ENCODE data around the gene MYBPC2. TPM values are rescaled to one million over a fixed set of nuclear protein-coding genes. Genes with fewer than 3 reads are reported as not detected.

Gene MYBPC2
- total and polyA plus RNA-seq, 4 donors: 0.62 to 3.5 (median 1.4) TPM

GRCh38 chr19:50409347-50409746, 23.3 kb upstream of the MYBPC2 start:
- no peak for DNase-seq (ENCODE audit: low read depth in 4 of 6, low spot score in 6 of 6)
- H3K27ac ChIP-seq (ENCODE audit: low read depth, low read length): no peak overlapping the region
- H3K27me3 ChIP-seq (ENCODE audit: control insufficient read depth, insufficient read depth, low read length): no peaks in the 10 kb centered on the region
- 96% methylated on average over 17 of the region's 17 CpGs for WGBS (ENCODE audit: insufficient coverage)
- H3K4me1 ChIP-seq (ENCODE audit: control insufficient read depth, insufficient read depth, low read length): peaks cover under 1% of the 10 kb centered on the region
- no peak overlapping the region for H3K4me3 ChIP-seq (ENCODE audit: low read depth, low read length)
- no peaks in the 10 kb centered on the region for H3K9me3 ChIP-seq (ENCODE audit: control insufficient read depth, insufficient read depth, low read length)
- H3K36me3 ChIP-seq (ENCODE audit: control insufficient read depth, insufficient read depth, low read length): peaks cover 64% of the 10 kb centered on the region

DNA sequence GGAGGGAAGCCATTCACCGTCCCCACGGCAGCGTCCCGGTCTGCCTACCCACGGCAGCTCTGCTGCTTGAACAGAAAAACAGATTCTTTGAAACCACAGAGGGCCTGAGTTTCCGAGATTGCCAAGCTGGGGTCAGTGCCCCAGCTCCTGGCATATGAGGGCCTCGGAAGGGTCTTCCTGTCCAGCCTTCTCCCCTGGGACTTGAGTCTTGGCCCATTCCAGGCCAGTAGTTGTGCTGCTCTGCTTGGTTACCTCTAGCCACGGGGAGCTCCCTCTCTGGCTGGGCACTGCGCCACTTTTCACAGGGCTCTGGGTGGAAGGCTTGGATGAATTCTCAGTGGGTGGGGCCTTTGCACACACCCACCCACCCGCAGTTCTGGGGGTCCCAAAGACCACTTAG, 22.6 kb upstream of the MYBPC2 start:
- DNase-seq (ENCODE audit: low read depth in 4 of 6, low spot score in 6 of 6): no peak
- H3K4me3 ChIP-seq (ENCODE audit: low read depth, low read length): no peak overlapping the region
- WGBS (ENCODE audit: insufficient coverage): 87% methylated on average over 8 of the region's 10 CpGs
- no peaks in the 10 kb centered on the region for H3K27me3 ChIP-seq (ENCODE audit: control insufficient read depth, insufficient read depth, low read length)
- H3K4me1 ChIP-seq (ENCODE audit: control insufficient read depth, insufficient read depth, low read length): peaks cover 8% of the 10 kb centered on the region
- H3K9me3 ChIP-seq (ENCODE audit: control insufficient read depth, insufficient read depth, low read length): no peaks in the 10 kb centered on the region
- H3K27ac ChIP-seq (ENCODE audit: low read depth, low read length): no peak overlapping the region
- peaks cover 69% of the 10 kb centered on the region for H3K36me3 ChIP-seq (ENCODE audit: control insufficient read depth, insufficient read depth, low read length)

GRCh38 chr19:50412419-50412818, 20.3 kb upstream of the MYBPC2 start:
- H3K27ac ChIP-seq (ENCODE audit: low read depth, low read length): no peak overlapping the region
- H3K4me3 ChIP-seq (ENCODE audit: low read depth, low read length): no peak overlapping the region
- peaks cover 72% of the 10 kb centered on the region for H3K36me3 ChIP-seq (ENCODE audit: control insufficient read depth, insufficient read depth, low read length)
- H3K9me3 ChIP-seq (ENCODE audit: control insufficient read depth, insufficient read depth, low read length): no peaks in the 10 kb centered on the region
- H3K27me3 ChIP-seq (ENCODE audit: control insufficient read depth, insufficient read depth, low read length): peaks cover 5% of the 10 kb centered on the region
- no peak for DNase-seq (ENCODE audit: low read depth in 4 of 6, low spot score in 6 of 6)
- WGBS (ENCODE audit: insufficient coverage): no CpG with 5 or more reads among the region's 2 CpGs
- peaks cover 8% of the 10 kb centered on the region for H3K4me1 ChIP-seq (ENCODE audit: control insufficient read depth, insufficient read depth, low read length)

GRCh38 chr19:50413096-50413495, 19.6 kb upstream of the MYBPC2 start:
- Histone ChIP-seq H3K4me3 (ENCODE audit: low read depth, low read length) (no peak overlapping the region), H3K36me3 (ENCODE audit: control insufficient read depth, insufficient read depth, low read length) (peaks cover 71% of the 10 kb centered on the region), H3K27ac (ENCODE audit: low read depth, low read length) (no peak overlapping the region), H3K27me3 (ENCODE audit: control insufficient read depth, insufficient read depth, low read length) (peaks cover 10% of the 10 kb centered on the region), H3K9me3 (ENCODE audit: control insufficient read depth, insufficient read depth, low read length) (no peaks in the 10 kb centered on the region), H3K4me1 (ENCODE audit: control insufficient read depth, insufficient read depth, low read length) (peaks cover 8% of the 10 kb centered on the region)
- no peak for DNase-seq (ENCODE audit: low read depth in 4 of 6, low spot score in 6 of 6)
- WGBS (ENCODE audit: insufficient coverage): 93% methylated on average over 9 of the region's 13 CpGs

DNA sequence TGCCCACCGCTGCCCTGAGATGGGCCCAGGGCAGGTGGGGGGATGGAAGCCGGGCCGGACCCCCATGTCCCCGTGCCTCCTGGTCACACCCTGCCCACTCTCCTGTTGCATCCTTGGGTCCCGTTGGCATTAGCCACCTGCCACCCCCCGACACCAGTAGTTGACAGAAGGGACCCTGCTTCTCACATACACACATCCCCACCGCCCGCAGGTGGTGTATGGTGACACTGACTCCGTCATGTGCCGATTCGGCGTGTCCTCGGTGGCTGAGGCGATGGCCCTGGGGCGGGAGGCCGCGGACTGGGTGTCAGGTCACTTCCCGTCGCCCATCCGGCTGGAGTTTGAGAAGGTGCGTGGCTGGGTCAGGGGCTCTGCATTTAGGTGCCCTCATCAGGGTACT, 19.2 kb upstream of the MYBPC2 start:
- WGBS (ENCODE audit: insufficient coverage): 94% methylated on average over 18 of the region's 21 CpGs
- Histone ChIP-seq H3K36me3 (ENCODE audit: control insufficient read depth, insufficient read depth, low read length) (peaks cover 68% of the 10 kb centered on the region), H3K27me3 (ENCODE audit: control insufficient read depth, insufficient read depth, low read length) (peaks cover 14% of the 10 kb centered on the region)

DNA sequence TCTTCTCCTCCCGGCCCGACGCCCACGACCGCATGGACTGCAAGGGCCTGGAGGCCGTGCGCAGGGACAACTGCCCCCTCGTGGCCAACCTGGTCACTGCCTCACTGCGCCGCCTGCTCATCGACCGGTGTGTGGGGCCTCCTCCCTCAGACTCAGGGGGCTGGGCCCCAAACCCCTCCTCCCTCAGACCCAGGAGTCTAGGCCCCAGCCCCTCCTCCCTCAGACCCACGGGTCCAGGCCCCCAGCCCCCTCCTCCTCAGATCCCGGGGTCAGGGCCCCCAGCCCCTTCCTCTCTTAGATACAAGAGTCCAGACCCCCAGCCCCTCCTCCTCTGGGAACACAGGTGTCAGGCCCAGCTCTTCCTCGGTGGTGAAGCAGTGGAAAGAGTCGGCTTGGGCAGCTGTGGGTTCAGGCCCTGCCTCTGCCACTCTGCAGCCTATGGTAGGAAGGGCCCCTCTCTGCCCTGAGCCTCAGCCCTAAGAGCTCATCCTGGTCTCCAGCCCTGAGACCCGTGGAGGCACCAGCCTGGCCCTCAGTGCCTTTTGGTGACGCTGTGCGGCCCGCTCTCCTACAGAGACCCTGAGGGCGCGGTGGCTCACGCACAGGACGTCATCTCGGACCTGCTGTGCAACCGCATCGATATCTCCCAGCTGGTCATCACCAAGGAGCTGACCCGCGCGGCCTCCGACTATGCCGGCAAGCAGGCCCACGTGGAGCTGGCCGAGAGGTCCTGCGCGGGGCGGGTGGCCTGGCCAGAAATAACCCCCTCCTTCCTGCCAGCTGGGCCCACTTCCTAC, 17.6 kb upstream of the MYBPC2 start:
- H3K4me1 ChIP-seq (ENCODE audit: control insufficient read depth, insufficient read depth, low read length): peaks cover 16% of the 10 kb centered on the region
- WGBS (ENCODE audit: insufficient coverage): 46% methylated on average over 30 of the region's 37 CpGs
- H3K36me3 ChIP-seq (ENCODE audit: control insufficient read depth, insufficient read depth, low read length): peaks cover 54% of the 10 kb centered on the region
- peaks cover 29% of the 10 kb centered on the region for H3K27me3 ChIP-seq (ENCODE audit: control insufficient read depth, insufficient read depth, low read length)
- no peak overlapping the region for H3K4me3 ChIP-seq (ENCODE audit: low read depth, low read length)
- H3K9me3 ChIP-seq (ENCODE audit: control insufficient read depth, insufficient read depth, low read length): no peaks in the 10 kb centered on the region
- peak in 3 of 6 donors; percentile 22 to 70 (median 64) for DNase-seq (ENCODE audit: low read depth in 4 of 6, low spot score in 6 of 6)
- H3K27ac ChIP-seq (ENCODE audit: low read depth, low read length): no peak overlapping the region

More for the DNA sequence above, 19.2 kb upstream of the MYBPC2 start:
- no peak for DNase-seq (ENCODE audit: low read depth in 4 of 6, low spot score in 6 of 6)
- H3K27ac ChIP-seq (ENCODE audit: low read depth, low read length): no peak overlapping the region
- H3K9me3 ChIP-seq (ENCODE audit: control insufficient read depth, insufficient read depth, low read length): no peaks in the 10 kb centered on the region
- peaks cover 12% of the 10 kb centered on the region for H3K4me1 ChIP-seq (ENCODE audit: control insufficient read depth, insufficient read depth, low read length)
- no peak overlapping the region for H3K4me3 ChIP-seq (ENCODE audit: low read depth, low read length)

GRCh38 chr19:50415661-50416033, 17.0 kb upstream of the MYBPC2 start:
- no peak overlapping the region for H3K27ac ChIP-seq (ENCODE audit: low read depth, low read length)
- peaks cover 48% of the 10 kb centered on the region for H3K36me3 ChIP-seq (ENCODE audit: control insufficient read depth, insufficient read depth, low read length)
- WGBS (ENCODE audit: insufficient coverage): 86% methylated on average over 20 of the region's 22 CpGs
- H3K9me3 ChIP-seq (ENCODE audit: control insufficient read depth, insufficient read depth, low read length): no peaks in the 10 kb centered on the region
- H3K4me1 ChIP-seq (ENCODE audit: control insufficient read depth, insufficient read depth, low read length): peaks cover 16% of the 10 kb centered on the region
- peaks cover 33% of the 10 kb centered on the region for H3K27me3 ChIP-seq (ENCODE audit: control insufficient read depth, insufficient read depth, low read length)
- no peak for DNase-seq (ENCODE audit: low read depth in 4 of 6, low spot score in 6 of 6)
- H3K4me3 ChIP-seq (ENCODE audit: low read depth, low read length): no peak overlapping the region

- Histone ChIP-seq H3K9me3 (ENCODE audit: control insufficient read depth, insufficient read depth, low read length) (no peaks in the 10 kb centered on the region), H3K27ac (ENCODE audit: low read depth, low read length) (no peak overlapping the region), H3K36me3 (ENCODE audit: control insufficient read depth, insufficient read depth, low read length) (peaks cover 42% of the 10 kb centered on the region), H3K4me1 (ENCODE audit: control insufficient read depth, insufficient read depth, low read length) (peaks cover 16% of the 10 kb centered on the region), H3K27me3 (ENCODE audit: control insufficient read depth, insufficient read depth, low read length) (peaks cover 35% of the 10 kb centered on the region), H3K4me3 (ENCODE audit: low read depth, low read length) (no peak overlapping the region)
- WGBS (ENCODE audit: insufficient coverage): 89% methylated on average over 32 of the region's 35 CpGs
- DNase-seq (ENCODE audit: low read depth in 4 of 6, low spot score in 6 of 6): no peak
Observed at GRCh38 chr19:50416034-50416977, 16.4 kb upstream of the MYBPC2 start.

DNA sequence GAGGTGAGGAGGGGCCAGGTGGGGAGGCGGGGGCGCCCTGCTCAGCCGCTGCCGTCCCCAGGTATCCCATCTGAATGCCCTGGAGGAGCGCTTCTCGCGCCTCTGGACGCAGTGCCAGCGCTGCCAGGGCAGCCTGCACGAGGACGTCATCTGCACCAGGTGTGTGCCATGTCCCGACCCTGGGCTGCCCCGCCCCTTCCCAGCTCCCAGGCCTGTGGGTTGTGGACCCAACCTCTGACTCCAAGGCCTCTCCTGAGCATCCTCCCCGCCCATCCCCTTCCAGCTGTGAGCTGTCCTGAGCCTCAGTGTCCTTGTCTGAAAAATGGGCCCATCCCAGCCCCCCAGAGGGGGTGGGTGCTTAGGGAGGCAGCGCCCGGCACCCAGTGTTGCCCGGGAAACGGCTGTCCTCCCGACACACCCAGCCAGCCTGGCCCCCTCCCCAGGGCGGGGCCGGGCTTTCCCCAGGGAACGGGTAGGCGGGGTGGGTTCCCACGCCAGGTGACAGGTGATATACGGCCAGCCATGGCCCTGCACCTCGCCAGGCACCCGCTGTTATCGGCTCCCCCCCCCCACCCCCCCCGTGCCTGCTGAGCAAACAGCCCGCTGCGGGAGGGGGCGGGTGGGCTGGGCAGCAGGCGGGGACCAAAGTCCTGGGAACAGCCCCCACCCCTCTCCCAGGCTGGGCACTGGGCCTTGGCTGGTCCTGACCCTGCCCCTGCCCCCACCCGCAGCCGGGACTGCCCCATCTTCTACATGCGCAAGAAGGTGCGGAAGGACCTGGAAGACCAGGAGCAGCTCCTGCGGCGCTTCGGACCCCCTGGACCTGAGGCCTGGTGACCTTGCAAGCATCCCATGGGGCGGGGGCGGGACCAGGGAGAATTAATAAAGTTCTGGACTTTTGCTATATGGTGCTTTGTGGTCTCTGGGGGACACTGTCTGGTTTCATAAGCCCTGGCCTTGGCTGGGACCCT, 15.3 kb upstream of the MYBPC2 start:
- 73% methylated on average over 30 of the region's 42 CpGs for WGBS (ENCODE audit: insufficient coverage)
- Histone ChIP-seq H3K4me1 (ENCODE audit: control insufficient read depth, insufficient read depth, low read length) (peaks cover 16% of the 10 kb centered on the region), H3K4me3 (ENCODE audit: low read depth, low read length) (no peak overlapping the region), H3K27me3 (ENCODE audit: control insufficient read depth, insufficient read depth, low read length) (peaks cover 35% of the 10 kb centered on the region), H3K36me3 (ENCODE audit: control insufficient read depth, insufficient read depth, low read length) (peaks cover 42% of the 10 kb centered on the region), H3K27ac (ENCODE audit: low read depth, low read length) (no peak overlapping the region), H3K9me3 (ENCODE audit: control insufficient read depth, insufficient read depth, low read length) (no peaks in the 10 kb centered on the region)
- DNase-seq (ENCODE audit: low read depth in 4 of 6, low spot score in 6 of 6): no peak
